Measurements from ENCODE around the gene DEFB126. TPM values are rescaled to one million over a fixed set of nuclear protein-coding genes. Genes with fewer than 3 reads are reported as not detected.
"Not testable (repeated sequence)": the region's sequence is repeated elsewhere in the genome, so short reads cannot be mapped to it uniquely, and the experiment has no call there.

Gene DEFB126
- not detected for total RNA-seq

GRCh38 chr20:142290-142689 lies at the start of gene DEFB126:
Gene DEFB126, plus strand, starts transcription at chr20:142590. Its CDS starts 39 bp downstream, at chr20:142629.
- no peaks in the 10 kb centered on the region for H3K36me3 Mint-ChIP-seq (ENCODE audit: insufficient read depth)
- no peaks in the 10 kb centered on the region for H3K4me1 Mint-ChIP-seq (ENCODE audit: low read depth)
- H3K27me3 Mint-ChIP-seq (ENCODE audit: low read depth) = peaks cover 23% of the 10 kb centered on the region
- no peak within 1 kb of the TSS for H3K4me3 Mint-ChIP-seq
- DNase-seq (no peak), ATAC-seq (no peak)
- no peaks in the 10 kb centered on the region for H3K9me3 Mint-ChIP-seq

- no peak for ATAC-seq
- H3K27me3 Mint-ChIP-seq (ENCODE audit: low read depth) = peaks cover 68% of the 10 kb centered on the region
Observed at GRCh38 chr20:93641-94040, 48.7 kb upstream of the DEFB126 start.

GRCh38 chr20:95215-95614 lies 47.2 kb upstream of the DEFB126 start:
- Mint-ChIP-seq H3K4me1 (ENCODE audit: low read depth) (no peaks in the 10 kb centered on the region), H3K36me3 (ENCODE audit: insufficient read depth) (no peaks in the 10 kb centered on the region), H3K27me3 (ENCODE audit: low read depth) (peaks cover 66% of the 10 kb centered on the region), H3K4me3 (no peak overlapping the region), H3K9me3 (peaks cover 24% of the 10 kb centered on the region)
- DNase-seq (no peak), ATAC-seq (no peak)

More at GRCh38 chr20:93641-94040, 48.7 kb upstream of the DEFB126 start:
- no peak overlapping the region for H3K4me3 Mint-ChIP-seq
- no peak for DNase-seq
- H3K9me3 Mint-ChIP-seq = peaks cover 24% of the 10 kb centered on the region
- no peaks in the 10 kb centered on the region for H3K36me3 Mint-ChIP-seq (ENCODE audit: insufficient read depth)
- no peaks in the 10 kb centered on the region for H3K4me1 Mint-ChIP-seq (ENCODE audit: low read depth)

- ATAC-seq; H3K4me1 Mint-ChIP-seq (ENCODE audit: low read depth); DNase-seq; H3K36me3 Mint-ChIP-seq (ENCODE audit: insufficient read depth); H3K4me3 Mint-ChIP-seq: not testable (repeated sequence)
- H3K9me3 Mint-ChIP-seq = peaks cover 24% of the 10 kb centered on the region
- peaks cover 59% of the 10 kb centered on the region for H3K27me3 Mint-ChIP-seq (ENCODE audit: low read depth)
Observed at GRCh38 chr20:97691-98090, 44.7 kb upstream of the DEFB126 start.

GRCh38 chr20:101975-102374 lies 40.4 kb upstream of the DEFB126 start:
- peaks cover 64% of the 10 kb centered on the region for H3K27me3 Mint-ChIP-seq (ENCODE audit: low read depth)

GRCh38 chr20:103456-103855 lies 38.9 kb upstream of the DEFB126 start:
- Mint-ChIP-seq H3K36me3 (ENCODE audit: insufficient read depth) (no peaks in the 10 kb centered on the region), H3K4me1 (ENCODE audit: low read depth) (no peaks in the 10 kb centered on the region), H3K9me3 (no peaks in the 10 kb centered on the region), H3K4me3 (no peak overlapping the region), H3K27me3 (ENCODE audit: low read depth) (peaks cover 56% of the 10 kb centered on the region)
- no peak for ATAC-seq
- DNase-seq = no peak

More at GRCh38 chr20:101975-102374, 40.4 kb upstream of the DEFB126 start:
- Mint-ChIP-seq H3K4me3 (no peak overlapping the region), H3K36me3 (ENCODE audit: insufficient read depth) (no peaks in the 10 kb centered on the region), H3K4me1 (ENCODE audit: low read depth) (no peaks in the 10 kb centered on the region), H3K9me3 (peaks cover under 1% of the 10 kb centered on the region)
- DNase-seq (no peak), ATAC-seq (no peak)

GRCh38 chr20:112396-112795 lies 30.0 kb upstream of the DEFB126 start:
- DNase-seq = no peak
- peaks cover 42% of the 10 kb centered on the region for H3K27me3 Mint-ChIP-seq (ENCODE audit: low read depth)

GRCh38 chr20:117518-117917 lies 24.9 kb upstream of the DEFB126 start:
- no peak for DNase-seq
- Mint-ChIP-seq H3K36me3 (ENCODE audit: insufficient read depth) (peaks cover 2% of the 10 kb centered on the region), H3K4me3 (no peak overlapping the region), H3K4me1 (ENCODE audit: low read depth) (no peaks in the 10 kb centered on the region), H3K9me3 (peaks cover 21% of the 10 kb centered on the region), H3K27me3 (ENCODE audit: low read depth) (peaks cover 56% of the 10 kb centered on the region)
- no peak for ATAC-seq

More at GRCh38 chr20:112396-112795, 30.0 kb upstream of the DEFB126 start:
- Mint-ChIP-seq H3K4me3 (no peak overlapping the region), H3K4me1 (ENCODE audit: low read depth) (no peaks in the 10 kb centered on the region), H3K9me3 (peaks cover 9% of the 10 kb centered on the region), H3K36me3 (ENCODE audit: insufficient read depth) (no peaks in the 10 kb centered on the region)
- no peak for ATAC-seq

- H3K4me1 Mint-ChIP-seq (ENCODE audit: low read depth); H3K4me3 Mint-ChIP-seq; ATAC-seq; DNase-seq; H3K9me3 Mint-ChIP-seq; H3K36me3 Mint-ChIP-seq (ENCODE audit: insufficient read depth): not testable (repeated sequence)
- peaks cover 16% of the 10 kb centered on the region for H3K27me3 Mint-ChIP-seq (ENCODE audit: low read depth)
Observed at GRCh38 chr20:129786-130323, 12.5 kb upstream of the DEFB126 start.

GRCh38 chr20:137668-138490 lies 4.5 kb upstream of the DEFB126 start:
- Mint-ChIP-seq H3K9me3 (no peaks in the 10 kb centered on the region), H3K4me1 (ENCODE audit: low read depth) (no peaks in the 10 kb centered on the region), H3K27me3 (ENCODE audit: low read depth) (peaks cover 14% of the 10 kb centered on the region), H3K36me3 (ENCODE audit: insufficient read depth) (no peaks in the 10 kb centered on the region), H3K4me3 (no peak overlapping the region)
- DNase-seq (no peak), ATAC-seq (no peak)

GRCh38 chr20:145877-146276 lies 3.5 kb downstream of the DEFB126 start:
- no peak for ATAC-seq
- no peaks in the 10 kb centered on the region for H3K36me3 Mint-ChIP-seq (ENCODE audit: insufficient read depth)
- no peaks in the 10 kb centered on the region for H3K4me1 Mint-ChIP-seq (ENCODE audit: low read depth)
- peaks cover 19% of the 10 kb centered on the region for H3K27me3 Mint-ChIP-seq (ENCODE audit: low read depth)
- H3K4me3 Mint-ChIP-seq = no peak overlapping the region
- H3K9me3 Mint-ChIP-seq = no peaks in the 10 kb centered on the region
- DNase-seq = no peak

- Mint-ChIP-seq H3K36me3 (ENCODE audit: insufficient read depth) (no peaks in the 10 kb centered on the region), H3K27me3 (ENCODE audit: low read depth) (peaks cover 27% of the 10 kb centered on the region), H3K4me1 (ENCODE audit: low read depth) (no peaks in the 10 kb centered on the region), H3K9me3 (no peaks in the 10 kb centered on the region), H3K4me3 (no peak overlapping the region)
- DNase-seq = no peak
- ATAC-seq = no peak
Observed at GRCh38 chr20:152131-152530, 9.7 kb downstream of the DEFB126 start.

GRCh38 chr20:157154-157553 lies 14.8 kb downstream of the DEFB126 start, which contains the start of gene DEFB127:
Gene DEFB127, plus strand, starts transcription at chr20:157454. Its CDS starts 91 bp downstream, at chr20:157545.
- H3K9me3 Mint-ChIP-seq = no peaks in the 10 kb centered on the region
- H3K4me1 Mint-ChIP-seq (ENCODE audit: low read depth) = no peaks in the 10 kb centered on the region
- peaks cover 29% of the 10 kb centered on the region for H3K27me3 Mint-ChIP-seq (ENCODE audit: low read depth)
- no peak for DNase-seq
- ATAC-seq = no peak
- H3K4me3 Mint-ChIP-seq = no peak within 1 kb of the TSS
- no peaks in the 10 kb centered on the region for H3K36me3 Mint-ChIP-seq (ENCODE audit: insufficient read depth)

GRCh38 chr20:164618-165017 lies 22.2 kb downstream of the DEFB126 start:
- H3K27me3 Mint-ChIP-seq (ENCODE audit: low read depth) = peaks cover 9% of the 10 kb centered on the region
- no peak overlapping the region for H3K4me3 Mint-ChIP-seq

GRCh38 chr20:168876-169275 lies 26.5 kb downstream of the DEFB126 start:
- Mint-ChIP-seq H3K27me3 (ENCODE audit: low read depth) (no peaks in the 10 kb centered on the region), H3K9me3 (no peaks in the 10 kb centered on the region), H3K4me3 (no peak overlapping the region), H3K4me1 (ENCODE audit: low read depth) (peaks cover 2% of the 10 kb centered on the region), H3K36me3 (ENCODE audit: insufficient read depth) (no peaks in the 10 kb centered on the region)
- ATAC-seq = no peak
- no peak for DNase-seq

More at GRCh38 chr20:164618-165017, 22.2 kb downstream of the DEFB126 start:
- Mint-ChIP-seq H3K9me3 (no peaks in the 10 kb centered on the region), H3K4me1 (ENCODE audit: low read depth) (peaks cover 2% of the 10 kb centered on the region), H3K36me3 (ENCODE audit: insufficient read depth) (no peaks in the 10 kb centered on the region)
- ATAC-seq (no peak), DNase-seq (no peak)

All from activated T-cell treated with anti-CD3 and anti-CD28 coated beads, Interleukin-2, amount 50 U/mL, for 4 hours (primary cell).